ENCODE results near the gene MAN2B1. TPM values are rescaled to one million over a fixed set of nuclear protein-coding genes. Genes with fewer than 3 reads are reported as not detected.

MAN2B1 gene
- total and polyA plus RNA-seq, 11 donors: 16.0 to 135 (median 29.0) TPM

- 90 to 96% (median 92%) methylated on average over 3 of the region's 3 CpGs for WGBS, 4 donors
- no peak overlapping the region for H3K27ac ChIP-seq
- TF ChIP-seq POLR2A (IDR thresholded peaks at IDR 0.05): no peak
- TF ChIP-seq CTCF (IDR thresholded peaks at IDR 0.05): no peak
- DNase-seq (no peak), ATAC-seq (no peak)
- H3K36me3 ChIP-seq: peaks cover 0 to 69% (median 41%) of the 10 kb centered on the region in 9 donors
- no peak overlapping the region for H3K4me3 ChIP-seq
- no peaks in the 10 kb centered on the region for H3K9me3 ChIP-seq
- intact Hi-C loops (cut with DNase I): no loop called here
- peaks cover 0 to 30% (median 17%) of the 10 kb centered on the region in 12 donors for H3K4me1 ChIP-seq
- H3K27me3 ChIP-seq: no peaks in the 10 kb centered on the region
Observed at GRCh38 chr19:12607631-12608030, 58.9 kb downstream of the MAN2B1 start.

GRCh38 chr19:12606796-12607195, 59.7 kb downstream of the MAN2B1 start:
- WGBS, 4 donors: 94 to 100% (median 97%) methylated on average over 1 of the region's 1 CpG
- no peak for TF ChIP-seq CTCF (IDR thresholded peaks at IDR 0.05)
- no peak for TF ChIP-seq POLR2A (IDR thresholded peaks at IDR 0.05)
- DNase-seq (no peak), ATAC-seq (no peak)
- Histone ChIP-seq H3K9me3 (no peaks in the 10 kb centered on the region), H3K27ac (no peak overlapping the region), H3K4me3 (no peak overlapping the region), H3K27me3 (no peaks in the 10 kb centered on the region), H3K4me1 (peaks cover 0 to 22% (median 10%) of the 10 kb centered on the region in 12 donors), H3K36me3 (peaks cover 0 to 69% (median 37%) of the 10 kb centered on the region in 9 donors)
- intact Hi-C loops (cut with DNase I): no loop called here

- TF ChIP-seq POLR2A (IDR thresholded peaks at IDR 0.05) (no peak), CTCF (IDR thresholded peaks at IDR 0.05) (no peak)
- 90 to 100% (median 92%) methylated on average over 1 of the region's 1 CpG for WGBS, 4 donors
- H3K27me3 ChIP-seq: no peaks in the 10 kb centered on the region
- H3K27ac ChIP-seq: no peak overlapping the region
- H3K4me1 ChIP-seq: peaks cover 0 to 9% (median 0%) of the 10 kb centered on the region in 12 donors
- H3K9me3 ChIP-seq: no peaks in the 10 kb centered on the region
- intact Hi-C loops (cut with DNase I): no loop called here
- DNase-seq (no peak), ATAC-seq (no peak)
- H3K4me3 ChIP-seq: no peak overlapping the region
- H3K36me3 ChIP-seq: peaks cover 0 to 84% (median 38%) of the 10 kb centered on the region in 9 donors
Observed at GRCh38 chr19:12603714-12604113, 62.8 kb downstream of the MAN2B1 start.

GRCh38 chr19:12597594-12597993, 68.9 kb downstream of the MAN2B1 start:
- TF ChIP-seq POLR2A (IDR thresholded peaks at IDR 0.05) (no peak), CTCF (IDR thresholded peaks at IDR 0.05) (no peak)
- ATAC-seq (no peak), DNase-seq (no peak)
- Histone ChIP-seq H3K27ac (no peak overlapping the region), H3K36me3 (peaks cover 0 to 38% (median 20%) of the 10 kb centered on the region in 9 donors), H3K4me3 (no peak overlapping the region), H3K4me1 (no peaks in the 10 kb centered on the region), H3K9me3 (no peaks in the 10 kb centered on the region), H3K27me3 (no peaks in the 10 kb centered on the region)
- 86 to 88% (median 87%) methylated on average over 11 of the region's 11 CpGs for WGBS, 4 donors
- intact Hi-C loops (cut with DNase I): no loop called here
